NCI-H2107 (cell line): ENCODE data around the gene NELFE.
"Not testable (repeated sequence)": the region's sequence is repeated elsewhere in the genome, so short reads cannot be mapped to it uniquely, and the experiment has no call there.

Experiments
- DNase-seq: peaks from one replicate; lab custom pipeline; 2025; lab: John Stamatoyannopoulos, UW

The NELFE gene

DNA sequence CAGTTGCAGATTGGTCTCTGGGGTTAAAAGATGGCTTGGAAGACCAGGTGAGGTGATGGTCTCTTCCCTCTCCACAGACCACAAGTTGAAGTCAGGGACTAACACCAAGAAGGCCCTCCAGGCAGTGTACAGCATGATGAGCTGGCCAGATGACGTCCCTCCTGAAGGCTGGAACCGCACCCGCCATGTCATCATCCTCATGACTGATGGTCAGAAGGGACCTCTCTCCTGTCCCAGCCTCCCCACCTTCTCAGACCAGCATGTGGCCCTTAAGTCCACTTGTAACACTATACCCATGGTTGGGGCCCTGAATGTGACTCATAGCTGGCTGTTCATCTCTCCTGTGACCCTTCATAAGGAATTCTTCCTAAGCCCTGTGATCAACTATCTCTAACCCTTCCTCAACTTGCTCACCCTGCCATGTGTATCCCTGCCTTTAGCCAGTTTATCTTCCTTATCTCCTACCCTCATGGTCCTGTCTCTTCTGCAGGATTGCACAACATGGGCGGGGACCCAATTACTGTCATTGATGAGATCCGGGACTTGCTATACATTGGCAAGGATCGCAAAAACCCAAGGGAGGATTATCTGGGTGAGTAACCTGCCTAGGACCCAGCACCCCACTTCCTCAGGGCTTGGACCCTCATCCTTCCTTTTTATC lies 9.9 kb downstream of the NELFE start:
- no peak for DNase-seq

GRCh38 chr6:31948306-31948705 lies 10.5 kb downstream of the NELFE start:
- no peak for DNase-seq

DNA sequence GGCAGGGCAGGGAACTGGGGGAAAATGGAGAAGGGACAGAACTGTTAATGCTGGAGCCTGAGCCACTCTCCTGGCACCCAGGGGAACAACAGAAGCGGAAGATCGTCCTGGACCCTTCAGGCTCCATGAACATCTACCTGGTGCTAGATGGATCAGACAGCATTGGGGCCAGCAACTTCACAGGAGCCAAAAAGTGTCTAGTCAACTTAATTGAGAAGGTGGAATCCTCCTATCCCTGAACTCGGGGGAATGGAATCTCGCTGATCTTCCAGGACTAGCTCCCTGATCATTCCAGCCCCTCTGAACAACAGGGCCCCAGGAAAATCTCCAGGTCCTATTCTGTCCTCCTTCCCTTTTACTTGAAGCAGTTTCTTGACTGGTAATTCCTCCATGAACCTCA lies 10.9 kb downstream of the NELFE start:
- no peak for DNase-seq

DNA sequence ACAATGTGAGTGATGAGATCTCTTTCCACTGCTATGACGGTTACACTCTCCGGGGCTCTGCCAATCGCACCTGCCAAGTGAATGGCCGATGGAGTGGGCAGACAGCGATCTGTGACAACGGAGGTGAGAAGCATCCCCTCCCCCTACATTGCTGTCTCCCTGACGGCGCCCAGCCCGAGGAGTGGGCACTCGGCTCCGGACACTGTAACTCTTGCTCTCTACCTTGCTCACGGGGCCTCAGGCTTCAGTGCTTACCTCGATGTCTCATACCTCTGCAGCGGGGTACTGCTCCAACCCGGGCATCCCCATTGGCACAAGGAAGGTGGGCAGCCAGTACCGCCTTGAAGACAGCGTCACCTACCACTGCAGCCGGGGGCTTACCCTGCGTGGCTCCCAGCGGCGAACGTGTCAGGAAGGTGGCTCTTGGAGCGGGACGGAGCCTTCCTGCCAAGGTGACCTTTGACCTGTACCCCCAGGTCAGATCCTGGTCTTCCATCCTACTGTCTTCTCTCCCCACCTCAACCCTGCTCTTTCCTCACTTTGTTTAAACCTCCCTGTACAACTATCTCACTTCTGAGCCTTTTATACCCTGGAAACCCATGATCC lies 11.6 kb downstream of the NELFE start:
- DNase-seq = no peak

- no peak for DNase-seq
Observed at GRCh38 chr6:31946370-31946885, 12.3 kb downstream of the NELFE start.

DNA sequence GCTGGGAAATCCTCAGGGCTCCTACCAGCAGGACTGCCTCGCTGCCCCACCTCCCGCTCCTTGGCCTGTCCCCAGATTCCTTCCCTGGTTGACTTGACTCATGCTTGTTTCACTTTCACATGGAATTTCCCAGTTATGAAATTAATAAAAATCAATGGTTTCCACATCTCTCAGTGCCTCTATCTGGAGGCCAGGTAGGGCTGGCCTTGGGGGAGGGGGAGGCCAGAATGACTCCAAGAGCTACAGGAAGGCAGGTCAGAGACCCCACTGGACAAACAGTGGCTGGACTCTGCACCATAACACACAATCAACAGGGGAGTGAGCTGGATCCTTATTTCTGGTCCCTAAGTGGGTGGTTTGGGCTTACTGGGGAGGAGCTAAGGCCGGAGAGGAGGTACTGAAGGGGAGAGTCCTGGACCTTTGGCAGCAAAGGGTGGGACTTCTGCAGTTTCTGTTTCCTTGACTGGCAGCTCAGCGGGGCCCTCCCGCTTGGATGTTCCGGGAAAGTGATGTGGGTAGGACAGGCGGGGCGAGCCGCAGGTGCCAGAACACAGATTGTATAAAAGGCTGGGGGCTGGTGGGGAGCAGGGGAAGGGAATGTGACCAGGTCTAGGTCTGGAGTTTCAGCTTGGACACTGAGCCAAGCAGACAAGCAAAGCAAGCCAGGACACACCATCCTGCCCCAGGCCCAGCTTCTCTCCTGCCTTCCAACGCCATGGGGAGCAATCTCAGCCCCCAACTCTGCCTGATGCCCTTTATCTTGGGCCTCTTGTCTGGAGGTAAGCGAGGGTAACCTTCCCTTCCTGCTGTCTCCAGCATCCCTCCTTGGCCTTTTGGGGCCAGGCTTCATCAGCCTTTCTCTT lies 13.0 kb downstream of the NELFE start, which contains the start of gene CFB:
Gene CFB, plus strand, starts transcription at position 589 of the 863 bp plus-strand sequence. Its CDS starts 127 bp downstream, at position 716.
- no peak for DNase-seq

DNA sequence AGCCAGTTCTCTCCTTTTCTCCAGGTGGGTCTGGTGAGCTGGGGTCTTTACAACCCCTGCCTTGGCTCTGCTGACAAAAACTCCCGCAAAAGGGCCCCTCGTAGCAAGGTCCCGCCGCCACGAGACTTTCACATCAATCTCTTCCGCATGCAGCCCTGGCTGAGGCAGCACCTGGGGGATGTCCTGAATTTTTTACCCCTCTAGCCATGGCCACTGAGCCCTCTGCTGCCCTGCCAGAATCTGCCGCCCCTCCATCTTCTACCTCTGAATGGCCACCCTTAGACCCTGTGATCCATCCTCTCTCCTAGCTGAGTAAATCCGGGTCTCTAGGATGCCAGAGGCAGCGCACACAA lies 13.6 kb downstream of the NELFE start:
- no peak for DNase-seq

GRCh38 chr6:31943742-31944141 lies 15.0 kb downstream of the NELFE start:
- DNase-seq = no peak

DNA sequence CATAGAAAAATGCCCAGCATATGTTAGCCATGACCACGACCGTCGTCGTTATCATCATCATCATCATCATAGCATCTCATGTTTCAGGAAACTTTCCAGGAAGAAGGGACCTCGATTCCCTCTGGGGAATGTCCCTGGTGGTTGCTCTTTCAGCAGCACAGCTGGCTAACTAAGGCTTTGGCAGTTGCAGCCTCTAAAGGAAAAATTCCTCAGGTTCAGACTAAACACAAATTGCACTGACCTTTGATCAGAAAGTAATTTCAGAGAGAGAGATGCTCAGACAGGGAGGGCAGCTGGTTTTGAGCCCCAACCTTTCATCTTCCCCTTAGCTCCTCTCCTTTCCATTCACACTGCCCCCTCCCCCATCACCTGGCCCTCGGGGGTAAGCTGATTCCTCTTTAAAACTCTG lies 18.5 kb downstream of the NELFE start:
- no peak for DNase-seq

- DNase-seq = no peak
Observed at GRCh38 chr6:31935823-31936222, 22.9 kb downstream of the NELFE start.

DNA sequence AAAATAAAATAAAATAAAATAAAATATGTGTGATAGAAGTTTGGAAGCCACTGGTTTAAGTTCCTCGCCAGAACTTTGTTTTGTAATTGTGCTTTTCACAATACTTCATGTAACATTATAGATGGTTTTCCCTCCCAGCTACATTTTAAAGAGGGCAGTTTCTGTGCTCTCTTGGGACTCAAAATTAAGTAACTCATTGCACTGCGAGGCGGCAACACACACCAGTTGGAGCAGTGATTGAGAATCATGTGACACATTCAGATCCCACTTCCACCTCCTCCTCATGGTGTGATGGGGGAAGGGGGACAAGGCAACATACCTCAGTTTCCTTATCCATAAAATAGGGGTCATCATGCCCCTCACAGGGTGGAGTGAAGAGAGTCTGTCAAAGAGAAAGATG lies 23.8 kb downstream of the NELFE start:
- no peak for DNase-seq

DNA sequence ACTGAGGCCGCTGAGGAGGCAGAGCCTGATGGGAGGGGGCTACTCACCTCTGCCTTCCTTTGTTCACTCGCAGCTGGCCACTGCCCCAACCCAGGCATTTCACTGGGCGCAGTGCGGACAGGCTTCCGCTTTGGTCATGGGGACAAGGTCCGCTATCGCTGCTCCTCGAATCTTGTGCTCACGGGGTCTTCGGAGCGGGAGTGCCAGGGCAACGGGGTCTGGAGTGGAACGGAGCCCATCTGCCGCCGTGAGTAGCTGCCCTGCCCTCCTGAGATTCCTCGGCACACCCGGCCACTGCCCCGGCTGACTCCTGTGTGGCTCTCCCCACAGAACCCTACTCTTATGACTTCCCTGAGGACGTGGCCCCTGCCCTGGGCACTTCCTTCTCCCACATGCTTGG lies 25.2 kb downstream of the NELFE start:
- DNase-seq = no peak

- not testable (repeated sequence) for DNase-seq
Observed at GRCh38 chr6:31932137-31932536, 26.6 kb downstream of the NELFE start.

DNA sequence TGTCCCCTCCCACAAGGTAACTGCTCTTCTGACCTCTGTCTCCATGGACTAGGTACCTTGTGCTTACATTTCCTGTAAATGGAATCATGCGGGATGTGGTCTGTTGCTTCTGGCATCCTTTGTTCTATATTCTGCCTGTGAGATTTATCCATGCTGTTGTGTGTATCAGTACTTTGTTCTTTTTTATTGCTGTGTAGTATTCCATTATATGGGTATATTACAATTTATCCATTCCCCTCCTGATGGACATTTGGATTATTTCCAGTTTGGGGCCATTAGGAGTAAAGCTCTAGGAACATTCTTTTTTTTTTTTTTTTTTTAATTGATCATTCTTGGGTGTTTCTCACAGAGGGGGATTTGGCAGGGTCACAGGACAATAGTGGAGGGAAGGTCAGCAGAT lies 27.8 kb downstream of the NELFE start:
- no peak for DNase-seq

- DNase-seq = no peak
Observed at GRCh38 chr6:31928672-31928939, 30.2 kb downstream of the NELFE start.

DNA sequence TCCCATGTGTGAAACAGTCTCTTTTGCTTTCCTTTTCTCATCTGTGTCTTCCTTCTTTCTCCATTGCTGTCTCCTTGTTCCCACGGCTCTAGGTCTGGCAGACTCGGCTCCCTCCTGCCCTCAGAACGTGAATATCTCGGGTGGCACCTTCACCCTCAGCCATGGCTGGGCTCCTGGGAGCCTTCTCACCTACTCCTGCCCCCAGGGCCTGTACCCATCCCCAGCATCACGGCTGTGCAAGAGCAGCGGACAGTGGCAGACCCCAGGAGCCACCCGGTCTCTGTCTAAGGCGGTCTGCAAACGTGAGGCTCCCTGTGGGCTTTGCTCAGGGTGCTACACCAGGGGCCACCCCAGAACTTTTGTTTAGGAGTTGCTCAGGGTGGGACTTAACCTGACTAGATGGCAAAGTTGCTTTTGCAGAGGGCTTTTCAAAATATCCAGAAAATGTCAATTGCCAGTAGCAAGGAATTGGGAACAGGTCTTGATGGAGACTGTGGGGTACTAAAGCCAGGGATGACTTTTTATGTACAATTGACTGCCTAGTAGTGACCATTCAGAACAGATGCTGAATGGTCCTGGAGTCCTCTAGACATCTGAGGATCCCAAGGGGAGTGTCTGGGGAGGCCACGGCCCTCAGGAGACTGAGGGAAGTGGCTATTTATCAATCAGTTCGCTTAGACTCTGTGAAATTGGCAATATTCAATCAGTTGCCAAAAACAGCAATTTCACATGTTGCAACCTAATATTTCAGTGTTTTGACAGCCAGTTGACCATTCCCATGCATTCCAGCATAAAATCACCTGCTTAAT lies 30.7 kb downstream of the NELFE start:
- no peak for DNase-seq

DNA sequence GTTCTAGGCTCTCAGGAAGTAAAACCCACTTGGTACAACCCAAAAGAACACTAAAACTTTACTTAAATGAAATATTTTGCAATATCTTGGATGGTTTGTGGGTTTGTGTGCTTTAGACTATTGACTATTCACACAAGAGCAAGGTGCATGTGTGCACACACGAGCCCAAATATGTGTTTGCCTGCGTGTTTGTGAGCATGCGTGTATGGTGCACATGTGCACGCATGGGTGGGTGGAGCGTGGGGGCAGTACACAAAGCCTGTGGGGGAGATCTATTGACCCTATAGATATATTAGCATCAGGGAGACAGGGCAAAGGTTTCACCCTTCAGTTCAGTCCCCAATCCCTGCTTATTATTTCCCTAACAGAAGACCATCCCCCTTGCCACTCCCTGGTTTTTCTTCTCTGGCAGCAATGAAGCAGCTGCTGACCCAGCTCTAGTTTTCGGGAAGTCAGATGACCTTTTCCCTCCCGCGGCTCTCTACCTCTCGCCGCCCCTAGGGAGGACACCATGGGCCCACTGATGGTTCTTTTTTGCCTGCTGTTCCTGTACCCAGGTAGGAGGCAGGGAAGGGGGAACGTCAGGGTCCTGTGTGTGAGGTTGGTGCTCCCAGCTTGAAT lies 31.4 kb downstream of the NELFE start, which contains the start of gene C2:
Gene C2, plus strand, starts transcription at position 476 of the 621 bp plus-strand sequence. Its CDS starts 36 bp downstream, at position 512.
- no peak for DNase-seq

- no peak for DNase-seq
Observed at GRCh38 chr6:31922942-31923341, 35.8 kb downstream of the NELFE start.

- no peak for DNase-seq
Observed at GRCh38 chr6:31920811-31921210, 38.0 kb downstream of the NELFE start.

GRCh38 chr6:31919624-31920303 lies 39.0 kb downstream of the NELFE start:
- DNase-seq = no peak

DNA sequence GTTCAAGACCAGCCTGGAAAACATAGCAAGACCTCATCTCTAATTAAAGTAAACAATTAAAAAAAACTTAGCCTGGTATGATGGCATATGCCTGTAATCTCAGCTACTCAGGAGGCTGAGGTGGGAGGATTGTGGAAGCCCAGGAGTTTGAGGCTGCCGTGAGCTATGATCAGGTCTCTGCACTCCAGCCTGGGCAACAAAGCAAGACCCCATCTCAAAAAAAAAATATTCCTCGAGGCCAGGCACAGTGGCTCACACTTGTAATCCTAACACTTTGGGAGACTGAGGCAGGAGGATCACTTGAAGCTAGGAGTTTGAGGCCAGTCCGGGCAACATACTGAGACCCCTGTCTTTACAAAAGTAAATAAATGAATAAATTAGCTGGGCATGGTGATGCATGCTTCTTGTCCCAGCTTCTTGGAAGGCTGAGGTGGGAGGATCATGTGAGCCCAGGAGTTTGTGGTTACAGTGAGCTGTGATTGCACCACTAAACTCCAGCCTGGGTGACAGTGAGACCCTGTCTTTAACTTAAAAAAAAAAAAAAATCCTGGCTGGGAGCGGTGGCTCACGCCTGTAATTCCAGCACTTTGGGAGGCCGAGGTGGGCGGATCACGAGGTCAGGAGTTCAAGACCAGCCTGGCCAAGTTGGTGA lies 40.6 kb downstream of the NELFE start:
- DNase-seq = no peak
